Myocyte (in vitro differentiated cells): ENCODE measurements around the gene UBA52. TPM values are rescaled to one million over a fixed set of nuclear protein-coding genes. Genes with fewer than 3 reads are reported as not detected.
A peak's percentile ranks its signal among the peaks of the same experiment; 100 is the strongest.
"Not testable (repeated sequence)": the region's sequence is repeated elsewhere in the genome, so short reads cannot be mapped to it uniquely, and the experiment has no call there.

ENCODE experiments used
- DNase-seq: peaks from one replicate; pipeline ENCODE4 v3.0.0-alpha.2; 2012; ENCODE audit warnings: low read depth
- total RNA-seq: library from RNA; depleted of rRNA; stranded (reverse); fragments of >200 nt; gene quantifications from 2 replicates; pipeline ENCODE4 v1.2.3, GENCODE V29; 2014

The UBA52 gene
- total RNA-seq, 1 donor from 2014 or later = 699 TPM

DNA sequence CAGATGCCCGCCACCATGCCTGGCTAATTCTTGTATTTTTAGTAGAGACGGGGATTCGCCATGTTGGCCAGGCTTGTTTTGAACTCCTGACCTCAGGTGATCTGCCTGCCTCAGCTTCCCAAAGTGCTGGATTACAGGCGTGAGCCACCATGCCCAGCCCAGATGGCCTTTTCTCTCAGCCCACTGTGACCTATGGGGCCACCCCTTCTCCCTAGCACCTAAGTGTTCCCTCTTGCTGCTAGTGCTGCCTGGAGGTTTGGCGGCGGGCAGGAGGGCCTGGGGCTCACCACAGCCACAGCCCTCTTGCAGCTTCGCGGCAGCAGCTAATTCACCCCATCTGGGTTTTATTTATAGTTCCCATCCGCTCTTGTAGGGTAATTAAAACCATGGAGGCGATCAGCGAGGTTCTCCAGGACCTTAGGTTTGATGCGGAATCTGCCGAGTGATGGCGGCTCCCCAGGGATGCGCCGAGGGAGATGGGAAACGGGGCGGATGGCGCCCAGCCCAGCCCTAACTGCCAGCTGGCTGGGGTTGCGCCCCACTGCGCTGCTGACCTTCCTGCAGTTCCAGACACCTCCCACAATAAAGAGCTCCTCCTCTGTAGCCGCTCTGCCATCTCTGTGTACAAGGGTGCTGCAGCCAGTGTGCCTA, 20.2 kb downstream of the UBA52 start:
- no peak for DNase-seq

DNA sequence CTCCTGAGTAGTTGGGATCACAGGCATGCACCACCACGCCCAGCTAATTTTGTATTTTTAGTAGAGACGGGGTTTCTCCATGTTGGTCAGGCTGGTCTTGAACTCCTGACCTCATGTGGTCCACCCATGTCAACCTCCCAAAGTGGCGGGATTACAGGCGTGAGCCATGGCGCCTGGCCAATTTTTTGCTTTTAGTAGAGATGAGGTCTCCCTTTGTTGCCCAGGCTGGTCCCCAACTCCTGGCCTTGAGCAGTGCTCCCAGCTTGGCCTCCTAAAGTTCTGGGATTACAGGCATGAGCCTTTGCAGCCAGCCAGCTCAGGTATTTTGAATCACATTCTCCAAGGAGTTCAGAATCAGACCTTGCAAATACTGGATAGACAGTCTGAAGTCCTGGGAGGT, 21.1 kb downstream of the UBA52 start:
- DNase-seq = peak; percentile 18

DNA sequence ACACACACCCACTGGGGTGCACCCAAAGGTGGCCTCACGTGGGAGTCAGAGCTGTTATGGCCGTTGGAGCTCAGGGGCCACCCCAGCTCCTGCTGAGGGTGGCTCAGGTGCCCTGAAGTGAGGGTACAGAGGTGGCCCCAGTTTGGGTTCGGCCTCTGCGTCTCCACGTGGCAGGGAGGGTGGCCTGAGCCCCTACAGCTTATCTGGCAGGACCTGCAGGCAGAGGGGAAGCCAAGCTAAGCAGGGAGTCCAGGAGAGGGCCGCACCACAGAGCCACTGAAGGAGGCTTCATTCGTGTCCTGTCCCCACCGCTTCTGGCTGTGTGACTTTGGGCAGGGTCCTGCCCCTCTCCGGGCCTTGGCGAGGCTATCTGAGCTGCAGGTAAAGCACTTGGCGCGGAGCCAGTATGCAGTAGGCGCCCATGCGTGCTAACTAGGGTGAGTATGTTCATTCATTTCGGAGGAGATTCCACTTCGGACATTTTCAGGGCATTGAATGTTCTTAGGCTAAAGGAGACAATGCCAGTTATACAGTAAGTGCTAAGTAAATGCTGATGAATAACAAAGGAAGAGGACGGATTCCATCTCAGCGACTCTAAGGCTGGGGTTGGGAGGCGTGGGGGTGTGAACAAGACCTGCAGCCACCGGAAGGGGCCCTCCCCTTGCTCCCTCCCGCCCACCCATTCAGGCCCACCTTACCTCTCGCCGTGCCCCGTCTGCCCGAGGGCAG, 21.9 kb downstream of the UBA52 start:
- DNase-seq = no peak

DNA sequence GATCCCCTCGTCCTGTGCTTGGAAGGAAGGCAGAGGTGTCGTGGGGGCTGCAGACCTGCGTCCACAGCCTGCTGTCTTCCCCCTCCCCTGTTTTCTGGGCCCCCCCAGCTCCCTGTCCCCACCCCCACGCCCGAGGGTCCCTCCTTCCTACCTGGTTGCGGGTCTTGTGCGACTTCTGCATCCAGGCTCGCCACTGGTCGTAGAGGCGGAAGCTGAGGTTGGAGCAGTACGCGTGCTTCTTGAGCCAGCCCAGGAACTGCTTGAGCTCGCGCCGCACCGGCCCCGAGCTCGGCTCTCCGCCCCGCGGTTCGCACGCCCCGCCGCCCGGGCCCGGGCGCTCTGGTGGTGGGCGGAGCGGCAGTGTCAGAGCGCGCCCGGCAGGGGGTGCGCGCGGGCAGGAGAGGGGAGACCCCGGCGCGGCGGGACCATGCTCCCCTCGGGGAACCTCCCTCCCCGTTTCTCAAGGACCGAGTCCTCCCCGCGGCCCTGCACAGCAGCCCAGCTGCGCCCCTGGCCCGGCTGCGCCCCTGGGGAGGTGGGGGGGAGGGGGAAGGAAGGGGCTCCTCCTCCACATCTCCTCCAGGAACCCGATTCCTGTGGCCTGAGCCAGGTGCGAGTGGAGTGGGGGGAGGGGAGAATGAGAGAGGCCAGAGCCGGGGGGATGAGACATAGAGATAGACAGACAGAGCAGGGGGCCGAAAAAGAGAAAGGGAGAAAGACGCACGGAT, 22.6 kb downstream of the UBA52 start:
- DNase-seq = peak; percentile 58

DNA sequence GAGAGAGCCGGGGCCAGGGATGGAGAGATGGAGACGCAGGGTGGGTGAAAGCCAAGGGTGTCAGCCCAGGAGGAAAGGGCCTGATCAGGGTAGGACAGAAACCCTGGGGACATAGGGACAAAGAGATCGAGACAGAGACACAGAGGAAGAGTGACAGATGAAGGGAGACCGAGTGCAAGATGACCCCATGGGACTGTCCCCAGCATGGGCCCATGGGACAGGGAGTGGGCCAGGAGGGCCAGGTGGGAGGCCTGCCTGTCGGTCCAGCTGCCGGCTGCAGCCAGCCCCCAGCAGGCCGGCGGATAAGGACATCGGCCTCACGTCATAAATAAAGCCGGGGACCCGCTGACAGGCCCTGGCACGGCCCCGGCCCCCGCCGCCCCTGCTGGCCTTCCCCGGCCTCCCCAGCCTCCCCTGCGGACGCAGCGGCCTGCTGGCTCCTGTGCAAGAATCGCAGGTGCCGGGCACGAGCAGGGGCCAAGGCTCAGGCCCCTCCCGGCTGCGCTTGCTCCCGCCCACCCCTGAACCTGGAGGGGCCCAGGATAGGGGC, 23.2 kb downstream of the UBA52 start:
- no peak for DNase-seq

DNA sequence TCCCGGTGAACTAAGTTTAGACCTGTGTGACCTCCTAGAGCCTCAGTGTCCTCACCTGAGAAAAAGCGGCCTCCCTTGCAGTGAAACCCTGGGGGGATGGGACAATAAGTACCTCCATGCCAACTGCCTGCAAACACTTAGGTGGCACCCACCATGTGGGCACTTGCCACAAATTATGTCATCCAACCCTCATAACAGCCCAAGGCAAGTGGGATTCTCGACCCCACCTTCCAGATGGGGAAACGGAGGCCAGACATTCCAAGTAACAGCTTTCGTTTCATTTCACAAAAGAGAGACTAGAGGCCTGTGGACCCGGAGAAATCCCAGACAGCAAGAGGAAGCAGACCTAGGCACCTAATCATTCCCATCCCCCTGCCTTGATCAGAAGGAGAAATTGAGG, 23.8 kb downstream of the UBA52 start:
- DNase-seq = no peak

DNA sequence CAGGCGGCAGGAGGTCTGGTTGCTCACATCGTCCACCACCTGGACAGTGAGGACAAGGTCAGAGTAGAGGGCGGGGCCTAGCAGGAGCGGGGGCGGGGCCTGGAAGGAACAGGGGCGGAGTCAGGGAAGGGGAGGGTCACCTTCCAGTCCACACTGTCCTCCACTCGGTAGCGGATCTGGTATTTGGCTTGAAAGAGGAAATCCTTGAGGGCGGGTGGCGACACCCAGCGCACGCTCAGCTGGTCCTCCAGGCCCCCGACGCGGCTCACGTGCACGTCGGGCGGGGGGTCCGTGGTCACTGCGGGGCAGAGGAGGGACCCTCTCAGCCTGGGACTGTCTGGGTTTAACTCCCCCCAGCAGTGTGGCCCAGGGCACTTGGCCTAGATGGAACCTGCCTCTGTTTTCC, 25.1 kb downstream of the UBA52 start:
- DNase-seq = no peak

DNA sequence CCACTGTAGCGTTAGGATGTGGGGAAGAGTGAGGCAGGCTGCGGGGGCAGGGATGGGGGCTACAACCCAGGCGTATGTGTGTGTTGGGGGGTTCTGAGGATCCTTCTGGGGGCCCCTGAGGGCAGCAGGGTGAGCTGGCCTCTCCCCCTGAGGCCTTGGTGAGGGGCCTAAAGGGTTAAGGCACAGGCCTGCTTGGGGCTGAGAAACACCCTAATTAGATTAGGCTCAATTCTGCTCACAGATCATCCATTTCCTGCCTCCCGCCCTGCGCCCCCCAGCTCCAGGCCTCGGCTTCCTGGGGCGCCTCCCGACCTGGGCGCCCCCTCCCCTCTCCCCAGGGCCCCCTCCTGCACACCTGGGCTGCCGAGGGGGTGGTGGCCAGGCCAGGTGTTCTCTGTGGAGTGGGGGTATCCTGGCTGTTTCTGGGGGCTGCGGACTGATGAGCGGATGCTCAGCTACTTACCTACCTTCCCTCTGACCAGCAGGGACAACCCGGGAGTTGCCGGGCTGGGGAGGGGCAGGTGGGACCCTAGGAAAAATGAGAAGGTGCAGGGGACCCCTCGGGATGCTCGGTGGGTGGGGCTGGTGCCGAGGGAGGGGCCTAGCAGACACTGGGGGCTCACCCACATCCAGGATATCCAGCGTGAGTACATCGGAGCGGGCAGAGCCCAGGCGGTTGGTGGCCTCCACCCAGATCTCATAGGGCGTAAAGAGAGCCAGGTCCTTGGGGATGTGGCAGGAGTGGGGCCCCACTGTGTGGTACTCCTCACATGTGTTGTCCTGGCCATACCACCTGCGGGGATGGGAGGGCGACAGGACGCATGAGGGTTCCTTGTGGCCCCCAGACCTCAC, 26.4 kb downstream of the UBA52 start:
- DNase-seq = no peak

DNA sequence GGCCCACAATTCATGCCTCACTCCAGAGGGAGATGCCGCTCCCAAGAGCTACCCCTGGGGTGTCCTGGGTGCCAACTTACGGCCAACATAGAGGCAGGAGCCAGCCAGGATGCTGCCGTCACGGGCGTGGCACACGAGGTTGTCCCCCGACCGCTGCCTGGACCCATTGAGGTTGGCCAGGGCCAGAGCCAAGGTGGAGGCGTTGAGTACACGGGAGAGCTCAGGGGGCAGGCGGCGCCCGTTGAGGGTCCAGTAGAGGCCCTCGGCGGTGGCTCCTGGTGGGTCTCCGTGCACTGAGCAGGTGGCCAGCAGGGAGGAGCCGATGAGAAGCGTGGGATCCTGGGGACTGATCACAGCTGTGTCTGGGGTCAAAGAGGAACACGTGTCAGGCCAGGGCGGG, 27.8 kb downstream of the UBA52 start:
- DNase-seq = no peak

DNA sequence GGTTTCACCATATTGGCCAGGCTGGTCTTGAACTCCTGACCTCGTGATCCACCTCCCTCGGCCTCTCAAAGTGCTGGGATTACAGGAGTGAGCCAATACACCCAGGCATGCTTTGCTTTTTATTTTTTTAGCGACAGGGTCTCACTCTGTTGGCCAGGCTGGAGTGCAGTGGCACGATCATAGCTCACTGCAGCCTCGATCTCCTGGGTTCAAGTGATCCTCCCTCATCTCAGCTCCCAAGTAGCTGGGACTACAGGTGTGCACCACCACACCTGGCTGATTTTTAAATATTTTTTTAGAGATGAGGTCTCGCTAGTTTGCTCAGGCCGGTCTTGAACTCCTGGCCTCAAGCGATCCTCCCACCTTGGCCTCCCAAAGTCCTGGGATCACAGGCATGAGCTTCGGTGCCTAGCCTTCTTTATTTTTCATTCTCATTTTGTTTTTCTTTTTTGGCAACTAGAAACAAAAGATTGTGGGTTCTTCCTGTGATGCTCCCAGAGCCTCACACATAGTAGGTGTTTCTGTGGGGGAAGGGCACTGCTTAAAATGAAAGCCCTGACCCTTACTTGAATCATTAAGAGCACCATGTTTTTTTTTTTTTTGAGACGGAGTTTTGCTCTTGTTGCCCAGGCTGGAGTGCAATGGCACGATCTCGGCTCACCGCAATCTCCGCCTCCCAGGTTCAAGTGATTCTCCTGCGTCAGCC, 29.2 kb downstream of the UBA52 start:
- not testable (repeated sequence) for DNase-seq

DNA sequence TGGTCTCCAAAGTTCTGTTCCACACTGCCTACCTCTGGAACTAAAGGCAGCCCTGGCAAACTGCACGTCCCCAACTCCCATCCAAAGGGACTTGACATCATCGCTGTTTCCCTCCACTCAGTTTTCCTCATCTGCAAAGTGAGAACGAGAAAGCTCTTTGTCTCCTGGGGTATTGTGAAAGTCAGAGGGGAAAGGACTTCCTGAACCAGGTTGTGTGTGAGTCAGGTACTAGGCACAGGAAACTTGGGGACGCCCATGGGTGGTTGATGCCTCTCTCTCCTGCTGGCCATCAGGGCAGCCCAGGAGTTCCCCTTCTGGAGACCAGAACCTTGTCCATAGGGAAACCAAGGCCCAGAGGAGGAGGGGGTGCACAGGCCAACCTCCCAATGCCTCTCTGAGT, 30.2 kb downstream of the UBA52 start:
- DNase-seq = no peak

DNA sequence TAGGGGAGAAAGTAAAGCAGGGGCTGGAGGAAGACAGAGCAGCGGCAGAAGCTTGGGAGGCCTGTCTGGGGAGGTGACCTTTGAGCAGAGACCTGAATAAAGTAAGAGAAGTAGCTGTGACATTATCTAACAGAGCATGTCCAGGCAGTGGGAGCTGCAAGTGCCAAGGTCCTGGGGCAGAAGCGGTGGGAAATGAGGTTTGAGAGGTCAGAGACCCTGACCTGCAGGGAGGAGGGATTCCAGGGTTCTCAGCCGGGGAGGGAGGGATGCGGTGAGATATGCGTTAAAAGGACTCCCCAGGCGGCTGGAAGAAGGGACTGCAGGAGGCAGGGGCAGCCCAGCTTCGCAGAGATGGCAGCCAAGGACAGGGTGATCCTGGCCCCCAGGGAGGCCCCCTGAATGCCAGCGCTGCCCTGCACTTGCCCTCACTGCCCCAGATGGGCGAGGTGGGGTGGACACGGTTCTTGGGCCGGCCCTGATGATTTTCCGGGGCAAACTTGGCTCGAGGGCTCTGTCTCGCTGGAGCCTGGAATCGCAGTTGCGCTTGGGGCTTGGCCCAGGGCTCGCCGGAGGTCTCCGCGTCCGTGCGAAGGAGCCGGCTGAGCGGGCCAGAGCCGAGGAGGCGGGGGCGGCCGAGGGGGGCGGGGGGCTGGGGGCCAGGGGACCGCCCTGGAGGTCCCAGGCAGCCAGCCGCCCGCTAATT, 31.7 kb downstream of the UBA52 start:
- DNase-seq = no peak

DNA sequence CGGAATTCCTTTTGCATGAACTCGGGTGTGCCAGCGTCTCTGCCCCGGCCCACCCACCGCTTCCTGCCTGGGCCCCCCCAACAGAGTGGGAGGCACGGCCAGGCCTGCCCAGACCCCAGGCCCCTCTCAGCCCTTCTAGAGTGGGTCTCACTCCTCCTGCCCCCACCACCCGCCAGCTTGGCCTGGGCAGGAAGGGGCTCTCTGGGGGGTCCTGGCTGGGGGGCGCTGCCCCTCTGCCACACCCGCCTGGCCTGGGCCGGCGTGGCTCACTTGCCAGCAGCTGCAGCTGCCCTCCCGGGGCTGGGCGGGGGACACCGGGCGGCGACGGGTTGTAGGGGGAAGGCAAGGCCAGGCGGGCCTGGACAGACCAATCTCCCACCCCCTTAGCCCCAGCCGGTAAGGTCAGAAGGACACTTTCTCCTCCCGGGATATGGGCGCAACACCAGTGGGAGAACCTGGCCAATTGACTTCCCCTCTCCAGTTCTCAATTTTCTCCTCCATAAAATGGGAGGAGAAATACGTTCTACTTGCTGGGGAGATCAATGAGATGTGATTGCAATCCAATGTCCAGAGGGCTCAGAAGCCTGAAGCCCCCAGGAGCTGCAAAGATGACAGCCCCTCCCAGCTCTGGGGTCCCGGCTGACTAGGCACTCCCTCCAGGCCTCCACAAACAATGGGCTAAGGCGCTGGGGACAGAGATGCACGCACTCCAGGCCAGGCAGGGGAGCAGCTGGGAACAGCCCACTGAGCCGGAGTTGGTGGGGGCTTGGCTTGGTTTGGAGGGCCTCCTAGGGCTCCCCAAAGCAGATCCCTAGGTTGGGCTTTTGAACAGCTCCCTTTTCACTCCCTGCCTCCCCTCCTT, 32.5 kb downstream of the UBA52 start:
- no peak for DNase-seq

DNA sequence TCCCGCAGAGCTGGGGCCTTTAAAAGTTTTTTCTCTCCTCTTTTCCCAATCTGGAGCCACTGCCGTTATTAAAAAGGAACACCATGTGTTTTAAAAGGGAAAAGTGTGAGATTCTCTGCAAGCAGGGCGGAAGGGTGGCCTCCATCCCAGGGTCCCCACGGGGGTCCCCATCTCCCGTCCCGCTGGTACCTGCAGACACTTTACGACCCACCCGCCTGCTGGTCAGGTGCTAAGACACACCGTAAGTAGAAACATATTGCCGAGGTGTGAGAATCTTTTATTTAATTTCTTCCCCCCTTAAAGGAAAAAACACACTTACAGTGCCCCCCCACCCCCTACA, 33.1 kb downstream of the UBA52 start:
- DNase-seq = no peak

DNA sequence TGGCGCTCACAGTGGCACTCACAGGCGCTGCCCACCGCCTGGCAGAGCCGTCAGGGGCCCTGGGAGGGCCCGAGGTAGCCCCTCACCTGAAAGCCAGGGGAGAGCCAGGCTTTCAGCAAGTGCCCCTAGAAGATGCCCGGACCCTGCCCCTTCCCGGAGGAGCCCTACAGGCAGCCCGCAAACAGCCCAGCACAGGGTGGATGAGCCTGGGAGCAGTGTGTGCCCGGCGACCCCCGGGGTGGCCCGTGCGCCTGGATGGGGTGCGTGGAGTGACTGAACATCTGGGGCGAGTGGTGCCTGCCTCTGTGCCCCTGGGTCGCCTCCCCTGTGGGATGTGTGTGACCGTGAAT, 33.5 kb downstream of the UBA52 start:
- no peak for DNase-seq

DNA sequence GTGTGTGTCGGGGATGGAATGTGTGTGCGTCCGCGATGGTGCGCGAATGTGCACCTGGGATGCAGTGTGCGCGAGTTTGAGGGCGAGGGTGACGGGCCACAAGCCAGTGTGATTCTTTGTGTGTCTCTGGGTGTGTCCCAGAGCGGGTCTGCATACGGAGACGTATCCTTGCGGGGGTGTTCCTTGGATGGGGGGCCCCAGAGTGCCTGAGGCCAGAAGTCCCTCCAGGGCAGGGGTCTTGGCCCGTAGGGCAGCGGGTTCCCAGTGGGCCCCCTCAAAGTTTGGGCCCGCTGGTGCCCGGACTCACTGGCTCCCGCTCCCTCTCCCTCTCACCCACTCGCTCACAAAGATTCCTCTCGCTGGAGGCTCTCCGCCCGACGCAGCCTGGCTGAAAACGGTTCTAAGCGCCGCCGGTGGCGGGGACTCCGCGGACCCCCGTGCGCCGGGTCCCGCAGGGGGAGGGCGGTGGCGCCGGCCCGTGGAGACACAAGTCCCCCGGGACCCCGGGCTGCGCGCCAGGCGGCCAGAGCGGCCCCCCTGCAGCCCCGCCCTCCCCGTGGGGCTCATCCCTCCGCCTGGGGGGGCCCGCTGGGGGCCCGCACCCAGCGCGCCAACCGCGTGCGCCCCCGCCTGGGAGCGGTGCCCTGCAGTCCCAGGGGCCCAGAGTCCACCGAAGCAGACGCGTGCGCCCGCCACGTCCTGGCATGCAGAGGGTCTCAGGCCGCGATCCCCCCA, 34.1 kb downstream of the UBA52 start:
- DNase-seq = no peak

DNA sequence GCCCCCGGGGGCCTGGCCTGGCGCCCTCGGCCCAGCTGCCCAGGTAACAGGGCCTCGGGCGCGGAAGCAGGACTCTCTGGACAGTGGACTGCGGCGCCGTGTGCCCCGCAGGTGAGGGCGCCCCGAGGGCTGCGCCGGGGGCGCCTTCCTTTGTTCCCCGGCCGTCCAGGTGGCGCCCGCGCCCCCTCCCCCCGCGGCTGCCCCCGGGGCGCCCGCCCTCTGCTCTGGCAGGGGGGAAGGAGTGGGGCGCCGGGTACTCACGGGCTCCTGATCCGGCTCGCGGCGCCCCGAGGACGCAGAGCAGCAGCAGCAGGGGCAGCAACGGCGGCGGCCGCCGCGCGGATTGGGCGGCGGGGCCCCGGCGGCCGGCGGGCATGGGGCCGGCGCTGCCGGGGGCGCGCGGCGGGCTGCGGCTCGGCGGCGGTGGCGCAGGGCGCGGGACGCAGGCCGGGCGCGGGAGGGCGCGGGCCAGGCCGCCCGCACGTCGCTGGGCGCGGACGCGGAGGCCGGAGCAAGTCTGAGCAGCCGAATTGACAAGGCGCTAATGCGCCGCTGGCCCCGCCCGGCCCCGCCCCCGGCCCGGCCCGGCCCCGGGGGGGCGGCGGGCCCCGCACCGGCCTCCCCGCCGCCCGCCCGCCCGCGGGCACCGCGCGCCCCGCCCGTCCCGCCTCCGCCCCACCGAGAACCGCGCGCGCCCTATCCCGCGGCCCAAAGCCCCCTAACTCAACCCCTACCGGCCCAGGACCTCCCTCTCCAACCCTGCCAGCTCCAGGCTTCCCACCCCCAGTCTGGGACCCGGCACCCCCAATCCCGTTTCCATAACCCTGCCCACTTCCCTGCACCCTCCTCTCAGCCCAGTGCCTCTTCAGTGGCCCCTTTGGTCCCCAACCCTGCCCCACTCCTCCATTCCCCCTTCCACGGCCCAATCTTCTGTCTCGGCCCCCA, 34.9 kb downstream of the UBA52 start, which contains the start of gene CRLF1:
Gene CRLF1 (minus strand): TSS at position 519 of the 945 bp plus-strand sequence. CDS start 143 bp downstream, at position 376.
- no peak for DNase-seq
